Measurements from ENCODE around the gene BLACAT1.

- no peak for TF ChIP-seq POLR2AphosphoS5 (IDR thresholded peaks at IDR 0.05; ENCODE audit: low read depth, low read length)
- no peak for TF ChIP-seq CTCF (IDR thresholded peaks at IDR 0.05)
- no peak for TF ChIP-seq SIN3A (IDR thresholded peaks at IDR 0.05; ENCODE audit: borderline replicate concordance, insufficient read depth, low read depth, low read length)
- TF ChIP-seq REST (IDR thresholded peaks at IDR 0.05; ENCODE audit: insufficient read depth in 1 of 2, low read depth in 2 of 2, low read length in 1 of 2), result no peak
- TF ChIP-seq TCF7L2 (IDR thresholded peaks at IDR 0.05; ENCODE audit: low read depth, low read length), result no peak
Observed at GRCh38 chr1:205492201-205492667, 36.4 kb upstream of the BLACAT1 start.

Data from Panc1 (cell line).